ENCODE measurements around the gene TARS1. TPM values are rescaled to one million over a fixed set of nuclear protein-coding genes. Genes with fewer than 3 reads are reported as not detected.

TARS1 gene
- total and polyA plus RNA-seq, 2 of the 4 experiments (the other 2 are of a cell fraction), result 90.8 to 175 TPM

DNA sequence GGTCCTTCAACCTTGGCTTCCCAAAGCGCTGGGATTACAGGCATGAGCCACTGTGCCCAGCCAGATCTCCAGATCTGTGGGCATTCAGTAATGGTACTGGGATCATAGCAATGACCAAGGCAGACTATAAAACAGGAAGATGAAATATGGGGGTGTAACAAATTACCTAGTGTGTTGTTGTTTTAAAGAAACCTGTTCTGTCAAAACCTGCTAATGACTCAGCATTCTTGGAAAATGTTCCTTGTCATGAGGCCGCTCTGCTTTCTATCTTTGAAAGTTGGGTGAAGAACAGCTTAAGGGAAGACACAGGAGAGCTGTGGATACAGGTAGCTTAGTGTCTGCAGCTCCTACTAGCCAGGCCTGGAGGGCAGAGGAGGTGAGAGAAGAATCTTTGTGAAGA lies 19.4 kb downstream of the TARS1 start:
- no peak overlapping the region for H3K4ac ChIP-seq (ENCODE audit: low read depth, low read length)
- H4K91ac ChIP-seq (ENCODE audit: insufficient read depth, low read depth, low read length), result no peak overlapping the region
- H3K4me2 ChIP-seq (ENCODE audit: low read depth, low read length), result no peak overlapping the region
- no peaks in the 10 kb centered on the region; the same call in 1 of the 2 replicates for H3K9me1 ChIP-seq (ENCODE audit: insufficient read depth, low read length)
- no peak overlapping the region for H3K14ac ChIP-seq (replicated peaks; ENCODE audit: low read depth, low read length)
- H2BK120ac ChIP-seq (ENCODE audit: low read depth, low read length), result no peak overlapping the region
- H3K79me1 ChIP-seq (ENCODE audit: low read depth in 1 of 2, low read length in 2 of 2), result peaks cover 24 to 28% of the 10 kb centered on the region in 2 experiments
- POLR2A ChIA-PET (ENCODE audit: unreplicated experiment), result no interaction called here
- no peak for DNase-seq
- no peak overlapping the region for H2AK5ac ChIP-seq (ENCODE audit: low read depth, low read length)
- H4K5ac ChIP-seq (ENCODE audit: low read depth, low read length), result no peak overlapping the region
- no peak overlapping the region for H2BK20ac ChIP-seq (ENCODE audit: low read depth, low read length)
- H4K8ac ChIP-seq (ENCODE audit: low read depth in 2 of 2, low read length in 2 of 2), result no peak overlapping the region
- intact Hi-C loops (cut with micrococcal nuclease), result no loop called here
- dilution Hi-C loops (cut with HindIII; ENCODE audit: low sequenced_read_pairs, unreplicated experiment), result no loop called here
- no TSS peak for BruUV-seq (replicated peaks)
- no peaks in the 10 kb centered on the region; the same call in 1 of the 2 replicates for H4K20me1 ChIP-seq (ENCODE audit: insufficient read depth, low read length)
- H2AFZ ChIP-seq (replicated peaks; ENCODE audit: low read length, poor library complexity), result no peak overlapping the region
- H2AK9ac ChIP-seq (replicated peaks; ENCODE audit: low read depth, low read length, poor library complexity), result no peak overlapping the region
- no peak overlapping the region for H3K9ac ChIP-seq (ENCODE audit: low read depth, low read length)
- peaks cover 4% of the 10 kb centered on the region for H3K4me1 ChIP-seq (ENCODE audit: control insufficient read depth, insufficient read depth, low read length)
- no peak overlapping the region for H3K56ac ChIP-seq (ENCODE audit: extremely low read depth, insufficient read depth, low read length)
- H2BK15ac ChIP-seq (ENCODE audit: low read depth, low read length), result no peak overlapping the region
- H3K27me3 ChIP-seq (ENCODE audit: control insufficient read depth, insufficient read depth, low read length), result no peaks in the 10 kb centered on the region
- H3K27ac ChIP-seq (ENCODE audit: insufficient read depth, low read length), result no peak overlapping the region
- CTCF ChIA-PET, result no interaction called here
- TF ChIP-seq, protein P1, sequence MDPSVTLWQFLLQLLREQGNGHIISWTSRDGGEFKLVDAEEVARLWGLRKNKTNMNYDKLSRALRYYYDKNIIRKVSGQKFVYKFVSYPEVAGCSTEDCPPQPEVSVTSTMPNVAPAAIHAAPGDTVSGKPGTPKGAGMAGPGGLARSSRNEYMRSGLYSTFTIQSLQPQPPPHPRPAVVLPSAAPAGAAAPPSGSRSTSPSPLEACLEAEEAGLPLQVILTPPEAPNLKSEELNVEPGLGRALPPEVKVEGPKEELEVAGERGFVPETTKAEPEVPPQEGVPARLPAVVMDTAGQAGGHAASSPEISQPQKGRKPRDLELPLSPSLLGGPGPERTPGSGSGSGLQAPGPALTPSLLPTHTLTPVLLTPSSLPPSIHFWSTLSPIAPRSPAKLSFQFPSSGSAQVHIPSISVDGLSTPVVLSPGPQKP (IDR thresholded peaks at IDR 0.05; ENCODE audit: borderline replicate concordance, low read depth, low read length), result no peak
- peak; percentile 71 for TF ChIP-seq NFE2L2 (IDR thresholded peaks at IDR 0.05; ENCODE audit: low read depth, low read length)
- H3K4me3 ChIP-seq (ENCODE audit: insufficient read depth, low read depth, low read length), result no peak overlapping the region
- H3K36me3 ChIP-seq (ENCODE audit: control insufficient read depth, insufficient read depth, low read length), result peaks cover 67% of the 10 kb centered on the region
- H3K23ac ChIP-seq (ENCODE audit: low read depth, low read length), result no peak overlapping the region
- in situ Hi-C loops (cut with MboI; ENCODE audit: low sequenced_read_pairs), result no loop called here
- H3K9me3 ChIP-seq (ENCODE audit: control insufficient read depth, insufficient read depth, low read length), result no peaks in the 10 kb centered on the region
- no peak for ATAC-seq (ENCODE audit: low read depth)
- 100% methylated on average over 1 of the region's 2 CpGs; no CpG with 5 or more reads in 1 of the 2 experiments for WGBS, 2 experiments (ENCODE audit: extremely low coverage in 2 of 2, insufficient read length in 1 of 2)
- H2BK5ac ChIP-seq (ENCODE audit: low read depth, low read length, poor library complexity, severe bottlenecking), result no peak overlapping the region
- H3K18ac ChIP-seq (ENCODE audit: low read depth, low read length), result no peak overlapping the region

Measured in IMR-90 (cell line).